Stomach (tissue), 4 donors: Measurements from ENCODE around the gene ETFB.

Source experiments
- CTCF ChIP-seq, 7 experiments: fragments of 450-650 bp in 4 of 7; fragments of 200-600 bp in 3 of 7; sonication (generic) in 3 of 7; IDR thresholded peaks; one replicate each; pipeline ENCODE4 v1.5.1; 2016 to 2019; ENCODE audit warnings: antibody characterized with exemption in 7 of 7, control low read depth in 2 of 7, mild to moderate bottlenecking in 1 of 7
- POLR2A ChIP-seq, 4 donors: fragments of 450-650 bp; IDR thresholded peaks; one replicate each; pipeline ENCODE4 v1.6.1; 2016; ENCODE audit warnings: antibody characterized with exemption in 4 of 4, control low read depth in 2 of 4, mild to moderate bottlenecking in 1 of 4, moderate library complexity in 1 of 4
- POLR2AphosphoS5 ChIP-seq, 3 donors: sonication (generic); formaldehyde crosslinking; IDR thresholded peaks; one replicate each; pipeline ENCODE4 v1.6.1; 2016; ENCODE audit warnings: antibody characterized with exemption in 3 of 3

GRCh38 chr19:51371186-51371690 is 5.0 kb upstream of the ETFB start:
- TF ChIP-seq POLR2A (IDR thresholded peaks at IDR 0.05) = no peak
- no peak for TF ChIP-seq CTCF (IDR thresholded peaks at IDR 0.05)
- TF ChIP-seq POLR2AphosphoS5 (IDR thresholded peaks at IDR 0.05) = no peak
